Kidney (tissue), 14 donors: ENCODE data around the gene NFKBIA. TPM values are rescaled to one million over a fixed set of nuclear protein-coding genes. Genes with fewer than 3 reads are reported as not detected.
"Not testable (repeated sequence)": the region's sequence is repeated elsewhere in the genome, so short reads cannot be mapped to it uniquely, and the experiment has no call there.

Experiments
- DNase-seq, 5 donors: peaks; one replicate each; pipeline ENCODE4 v3.0.0-alpha.2; 2013 to 2020
- FAIRE-seq: peaks from 2 replicates; lab custom pipeline; 2012; peaks lifted over from hg19 to GRCh38; lab: Jason Lieb, UNC
- H3K27ac ChIP-seq, 2 donors: one replicate each; pipeline ENCODE4 v1.7.0; 2013; ENCODE audit warnings: low read depth in 2 of 2, low read length in 2 of 2, inconsistent platforms in 1 of 2
- H3K27me3 ChIP-seq: one replicate; pipeline ENCODE4 v1.7.1; 2013; ENCODE audit warnings: low read length, inconsistent platforms; ENCODE audit not compliant: control insufficient read depth, insufficient read depth
- H3K36me3 ChIP-seq, 3 donors: one replicate each; pipeline versions ENCODE4 v1.7.0 to v1.7.1; 2013; ENCODE audit warnings: low read length in 3 of 3, control low read depth in 1 of 3, inconsistent platforms in 1 of 3; ENCODE audit not compliant: insufficient read depth in 3 of 3, control insufficient read depth in 2 of 3
- H3K4me1 ChIP-seq, 3 donors: one replicate each; pipeline versions ENCODE4 v1.7.0 to v1.7.1; 2013; ENCODE audit warnings: low read length in 3 of 3, inconsistent platforms in 1 of 3, low read depth in 1 of 3; ENCODE audit not compliant: control insufficient read depth in 2 of 3, insufficient read depth in 2 of 3
- H3K4me3 ChIP-seq, 3 donors: one replicate each; pipeline versions ENCODE4 v1.7.0 to v1.8.1; 2013; ENCODE audit warnings: low read length in 3 of 3, control low read depth in 1 of 3, inconsistent platforms in 1 of 3
- H3K9ac ChIP-seq, 3 donors: one replicate each; pipeline versions ENCODE4 v1.7.0 to v1.7.1; 2013; ENCODE audit warnings: low read length in 3 of 3, control low read depth in 1 of 3, inconsistent platforms in 1 of 3
- H3K9me3 ChIP-seq, 3 donors: one replicate each; pipeline versions ENCODE4 v1.7.0 to v1.7.1; 2013; ENCODE audit warnings: low read length in 3 of 3, control low read depth in 1 of 3, inconsistent platforms in 1 of 3; ENCODE audit not compliant: control insufficient read depth in 2 of 3, insufficient read depth in 1 of 3
- CTCF ChIP-seq: IDR thresholded peaks from 3 replicates; pipeline ENCODE4 v1.5.1; 2012; ENCODE audit warnings: mild to moderate bottlenecking, moderate library complexity, borderline replicate concordance; ENCODE audit not compliant: insufficient read depth; ENCODE audit errors: extremely low read depth
- intact Hi-C: fragments of 100-400 bp; cut with DNase I; formaldehyde crosslinking; loops from one replicate; pipeline ENCODE4 v1.11.1; 2022
- polyA plus RNA-seq: library from polyadenylated mRNA; stranded (reverse); fragments of 350-450 nt; fragmentation: Illumina TruSeq; extraction: RNeasy Lipid Tissue Mini Kit (QIAGEN cat#74804); gene quantifications from one replicate; pipeline ENCODE4 v1.2.3, GENCODE V29; 2014; ENCODE audit warnings: low read depth, low replicate concordance; ENCODE audit not compliant: insufficient read depth
- total RNA-seq: library from RNA; stranded (reverse); fragmentation: NEBNext Ultra II Directional; extraction: Animal tissue kit (Norgen Biotek cat#: 25700); gene quantifications from one replicate; pipeline ENCODE4 v1.2.1, GENCODE V29; 2021
- donor health status: control.
- donor health status: control.
- donor health status: control.
- donor health status: control.
- donor health status: control.
- donor health status: DM: yes; HTN: yes; CAD: no.
- donor health status: Normal renal cell carcinoma (clear cell type).

Gene NFKBIA
- total and polyA plus RNA-seq, 2 donors from 2014 or later: 131 to 171 TPM

- intact Hi-C loops: no loop called here
- Histone ChIP-seq H3K27me3 (no peaks in the 10 kb centered on the region), H3K4me3 (no peak overlapping the region), H3K9me3 (no peaks in the 10 kb centered on the region), H3K36me3 (no peaks in the 10 kb centered on the region), H3K9ac (no peak overlapping the region), H3K27ac (no peak overlapping the region), H3K4me1 (peaks cover 0 to under 1% (median 0%) of the 10 kb centered on the region in 3 donors)
- no peak for TF ChIP-seq CTCF
- DNase-seq (no peak), FAIRE-seq (no peak)
Observed at GRCh38 chr14:35378425-35379233, 25.9 kb downstream of the NFKBIA start.

- DNase-seq (no peak), FAIRE-seq (no peak)
- no peak for TF ChIP-seq CTCF
- intact Hi-C loops: no loop called here
- no peak overlapping the region for H3K9ac ChIP-seq
- H3K4me3 ChIP-seq: no peak overlapping the region
- H3K27me3 ChIP-seq: no peaks in the 10 kb centered on the region
- H3K36me3 ChIP-seq: no peaks in the 10 kb centered on the region
- H3K9me3 ChIP-seq: peaks cover 0 to 4% (median 0%) of the 10 kb centered on the region in 3 donors
- H3K4me1 ChIP-seq: peaks cover 0 to 2% (median 0%) of the 10 kb centered on the region in 3 donors
- no peak overlapping the region for H3K27ac ChIP-seq
Observed at GRCh38 chr14:35375558-35376025, 29.0 kb downstream of the NFKBIA start.

GRCh38 chr14:35374263-35374712 is 30.3 kb downstream of the NFKBIA start:
- Histone ChIP-seq H3K4me3 (no peak overlapping the region), H3K36me3 (no peaks in the 10 kb centered on the region), H3K27me3 (no peaks in the 10 kb centered on the region), H3K27ac (no peak overlapping the region), H3K4me1 (peaks cover 0 to 2% (median 0%) of the 10 kb centered on the region in 3 donors), H3K9me3 (peaks cover 0 to 4% (median 0%) of the 10 kb centered on the region in 3 donors), H3K9ac (no peak overlapping the region)
- intact Hi-C loops: no loop called here
- DNase-seq (peak in 1 of 5 donors; percentile 74), FAIRE-seq (no peak)
- TF ChIP-seq CTCF: no peak

GRCh38 chr14:35373208-35373607 is 31.3 kb downstream of the NFKBIA start:
- intact Hi-C loops, DNase-seq: not testable (repeated sequence)

More at GRCh38 chr14:35373208-35373607, 31.3 kb downstream of the NFKBIA start:
- not testable (repeated sequence) for H3K27me3 ChIP-seq, H3K4me3 ChIP-seq, H3K4me1 ChIP-seq, H3K9ac ChIP-seq, H3K9me3 ChIP-seq, H3K27ac ChIP-seq, H3K36me3 ChIP-seq, FAIRE-seq
